Transverse colon (tissue), 4 donors: ENCODE data around the gene IFNGR2.

Experiments used
- CTCF ChIP-seq, 5 experiments: fragments of 200-600 bp in 3 of 5; fragments of 450-650 bp in 2 of 5; sonication (generic) in 3 of 5; IDR thresholded peaks; 1 replicate in 2 of 5; 2 replicates in 3 of 5; pipeline ENCODE4 v1.5.1; 2016 to 2017; ENCODE audit warnings: antibody characterized with exemption in 5 of 5, inconsistent platforms in 3 of 5, mild to moderate bottlenecking in 2 of 5, moderate library complexity in 1 of 5
- POLR2AphosphoS5 ChIP-seq, 3 donors: sonication (generic); formaldehyde crosslinking; IDR thresholded peaks; one replicate each; pipeline ENCODE4 v1.6.1; 2016; ENCODE audit warnings: antibody characterized with exemption in 3 of 3

- TF ChIP-seq POLR2AphosphoS5 (IDR thresholded peaks at IDR 0.05) (no peak), CTCF (IDR thresholded peaks at IDR 0.05) (no peak)
These were observed 15.5 kb downstream of the IFNGR2 start for GRCh38 chr21:33418691-33419090.
